ENCODE results near the gene GARIN5A.

The GARIN5A gene

GRCh38 chr19:50507376-50507775 is 30.7 kb upstream of the GARIN5A start:
- DNase-seq = no peak

GRCh38 chr19:50506700-50507099 is 30.1 kb upstream of the GARIN5A start:
- DNase-seq = no peak

GRCh38 chr19:50505856-50506611 is 29.4 kb upstream of the GARIN5A start:
- no peak for DNase-seq

- DNase-seq = no peak
Measured at GRCh38 chr19:50501568-50502475, 25.2 kb upstream of the GARIN5A start.

GRCh38 chr19:50501186-50501567 is 24.5 kb upstream of the GARIN5A start:
- DNase-seq = no peak

- no peak for DNase-seq
Measured at GRCh38 chr19:50500753-50501151, 24.1 kb upstream of the GARIN5A start.

GRCh38 chr19:50500060-50500752 is 23.6 kb upstream of the GARIN5A start:
- DNase-seq = no peak

GRCh38 chr19:50498219-50499056 is 21.8 kb upstream of the GARIN5A start:
- DNase-seq = no peak

GRCh38 chr19:50497022-50497405 is 20.4 kb upstream of the GARIN5A start:
- DNase-seq = no peak

GRCh38 chr19:50496189-50497021 is 19.8 kb upstream of the GARIN5A start:
- DNase-seq = no peak

GRCh38 chr19:50495020-50495531 is 18.4 kb upstream of the GARIN5A start:
- no peak for DNase-seq

- DNase-seq = no peak
Measured at GRCh38 chr19:50494186-50495019, 17.8 kb upstream of the GARIN5A start.

GRCh38 chr19:50493171-50493570 is 16.5 kb upstream of the GARIN5A start:
- DNase-seq = no peak

- DNase-seq = peak; percentile 43
Measured at GRCh38 chr19:50492303-50493052, 15.8 kb upstream of the GARIN5A start.

- DNase-seq = no peak
Measured at GRCh38 chr19:50490991-50491472, 14.4 kb upstream of the GARIN5A start.

GRCh38 chr19:50490411-50490811 is 13.8 kb upstream of the GARIN5A start:
- DNase-seq = no peak

- no peak for DNase-seq
Measured at GRCh38 chr19:50489461-50490011, 12.9 kb upstream of the GARIN5A start.

GRCh38 chr19:50488389-50489194 is 11.9 kb upstream of the GARIN5A start:
- DNase-seq = no peak
